ENCODE results near the gene CEP120.
"Not testable (repeated sequence)": the region's sequence is repeated elsewhere in the genome, so short reads cannot be mapped to it uniquely, and the experiment has no call there.

The CEP120 gene

DNA sequence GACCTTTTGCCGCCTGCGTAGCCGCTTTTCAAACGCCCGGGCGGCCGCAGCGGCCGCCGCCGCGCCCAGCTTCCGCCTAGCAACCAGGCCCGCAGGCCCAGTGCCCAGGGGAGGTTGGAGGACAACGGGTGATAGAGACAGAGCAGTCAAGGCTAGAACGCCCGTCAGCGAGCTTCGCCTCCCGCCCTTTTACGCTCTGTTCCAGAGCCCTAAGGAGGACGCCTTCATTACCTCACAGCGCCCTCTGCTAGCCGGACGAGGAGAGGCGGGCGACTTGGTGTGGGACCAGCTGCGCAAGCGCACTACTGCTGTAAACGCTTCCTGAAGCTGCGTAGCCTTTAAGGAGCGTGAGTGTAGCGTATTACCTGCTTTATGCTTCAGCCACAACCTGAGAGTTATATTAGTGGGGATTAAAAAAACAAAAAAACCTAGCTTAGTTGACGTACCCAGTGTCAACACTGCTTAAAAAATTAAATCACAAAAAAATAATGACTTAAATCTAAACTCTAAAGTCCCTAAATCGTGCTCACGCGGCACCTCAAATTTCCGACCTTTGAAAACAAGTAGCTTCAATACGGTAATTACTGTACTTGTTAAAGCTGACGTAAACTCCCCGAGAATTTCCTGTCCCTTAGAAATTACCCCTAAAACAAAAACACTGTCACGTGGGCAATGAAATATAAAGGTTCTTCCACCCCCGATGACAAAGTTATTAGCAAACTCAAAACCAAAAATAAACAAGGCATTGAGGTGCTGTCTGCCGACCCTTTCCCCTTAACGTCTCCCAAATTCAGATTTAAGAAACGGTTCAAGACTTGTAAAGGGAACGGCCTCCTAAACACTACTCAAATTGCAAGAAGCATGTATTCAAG, at the start of gene CEP120:
CEP120 (minus strand) TSS at position 126 of the 872 bp plus-strand sequence. CDS start 405 bp downstream, outside the sequence.
- TF ChIP-seq, protein P1, sequence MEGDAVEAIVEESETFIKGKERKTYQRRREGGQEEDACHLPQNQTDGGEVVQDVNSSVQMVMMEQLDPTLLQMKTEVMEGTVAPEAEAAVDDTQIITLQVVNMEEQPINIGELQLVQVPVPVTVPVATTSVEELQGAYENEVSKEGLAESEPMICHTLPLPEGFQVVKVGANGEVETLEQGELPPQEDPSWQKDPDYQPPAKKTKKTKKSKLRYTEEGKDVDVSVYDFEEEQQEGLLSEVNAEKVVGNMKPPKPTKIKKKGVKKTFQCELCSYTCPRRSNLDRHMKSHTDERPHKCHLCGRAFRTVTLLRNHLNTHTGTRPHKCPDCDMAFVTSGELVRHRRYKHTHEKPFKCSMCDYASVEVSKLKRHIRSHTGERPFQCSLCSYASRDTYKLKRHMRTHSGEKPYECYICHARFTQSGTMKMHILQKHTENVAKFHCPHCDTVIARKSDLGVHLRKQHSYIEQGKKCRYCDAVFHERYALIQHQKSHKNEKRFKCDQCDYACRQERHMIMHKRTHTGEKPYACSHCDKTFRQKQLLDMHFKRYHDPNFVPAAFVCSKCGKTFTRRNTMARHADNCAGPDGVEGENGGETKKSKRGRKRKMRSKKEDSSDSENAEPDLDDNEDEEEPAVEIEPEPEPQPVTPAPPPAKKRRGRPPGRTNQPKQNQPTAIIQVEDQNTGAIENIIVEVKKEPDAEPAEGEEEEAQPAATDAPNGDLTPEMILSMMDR (IDR thresholded peaks at IDR 0.05; ENCODE audit: extremely low read depth, missing control alignments): peak; percentile 90
- DNase-seq (ENCODE audit: low spot score): peak; percentile 97

DNA sequence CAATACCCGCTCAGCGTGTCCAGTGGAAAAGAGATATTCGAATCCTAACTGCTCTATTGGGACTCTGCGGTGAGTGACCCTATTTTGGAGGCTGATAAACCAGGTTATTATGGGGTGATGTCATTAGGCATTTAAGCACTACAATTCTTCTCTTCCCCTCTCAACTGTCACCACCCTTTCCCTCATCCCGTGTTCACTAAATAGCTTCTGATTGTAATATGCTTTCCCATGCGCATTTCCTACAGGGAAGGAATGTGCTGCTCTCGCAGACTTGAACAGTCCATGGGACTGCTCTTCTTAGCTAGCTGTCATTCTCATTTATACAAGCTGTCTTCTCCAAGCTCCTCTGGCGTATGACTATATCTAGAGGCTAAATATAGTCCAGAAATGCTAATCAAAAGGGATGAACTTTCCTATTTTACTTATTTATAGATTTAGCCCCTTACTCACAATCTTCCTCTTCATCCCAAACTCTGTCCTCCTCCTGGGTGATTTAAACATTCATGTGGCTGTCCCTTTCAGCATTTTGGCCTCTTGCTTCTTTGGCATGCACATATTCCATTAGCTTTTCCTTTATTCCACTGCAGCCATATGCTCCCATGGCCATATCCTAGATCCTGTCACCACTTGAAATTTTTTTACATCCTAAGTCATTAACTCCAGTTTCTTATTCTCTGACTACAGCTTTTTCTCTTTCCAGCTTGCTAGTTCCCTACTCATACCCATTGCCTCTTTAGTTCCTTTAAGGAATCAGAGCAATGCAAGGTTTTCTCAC, 49.1 kb upstream of the CEP120 start:
- TF ChIP-seq, protein P1 (IDR thresholded peaks at IDR 0.05; ENCODE audit: extremely low read depth, missing control alignments): no peak
- no peak for DNase-seq (ENCODE audit: low spot score)

DNA sequence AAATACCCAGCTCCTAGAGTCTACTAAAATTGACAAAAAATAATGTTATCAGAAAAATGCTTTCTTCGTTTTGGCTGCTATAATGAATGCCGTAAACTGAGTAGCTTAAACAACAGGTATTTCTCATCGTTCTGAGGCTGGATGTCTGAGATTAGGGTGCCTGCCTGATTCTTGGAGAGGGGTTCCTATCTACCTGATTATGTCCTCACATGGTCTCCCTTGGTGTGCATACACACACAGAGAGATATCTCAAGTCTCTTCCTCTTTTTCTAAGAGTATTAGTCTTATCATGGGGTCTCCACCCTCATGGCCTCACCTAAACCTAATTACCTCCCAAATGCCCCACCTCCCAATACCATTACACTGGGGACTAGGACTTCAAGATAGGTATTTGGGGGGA, 48.2 kb upstream of the CEP120 start:
- no peak for DNase-seq (ENCODE audit: low spot score)
- TF ChIP-seq, protein P1 (IDR thresholded peaks at IDR 0.05; ENCODE audit: extremely low read depth, missing control alignments): no peak

DNA sequence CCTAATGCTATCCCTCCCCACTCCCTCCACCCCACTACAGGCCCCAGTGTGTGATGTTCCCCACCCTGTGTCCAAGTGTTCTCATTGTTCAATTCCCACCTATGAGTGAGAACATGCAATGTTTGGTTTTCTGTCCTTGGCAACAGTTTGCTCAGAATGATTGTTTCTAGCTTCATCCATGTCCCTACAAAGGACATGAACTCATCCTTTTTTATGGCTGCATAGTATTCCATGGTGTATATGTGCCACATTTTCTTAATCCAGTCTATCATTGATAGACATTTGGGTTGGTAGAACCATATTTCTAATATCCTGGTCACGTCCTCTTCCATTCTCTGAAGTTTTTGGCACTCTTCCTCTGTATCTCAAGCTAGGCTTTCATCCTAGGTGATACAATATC, 43.6 kb upstream of the CEP120 start:
- not testable (repeated sequence) for DNase-seq (ENCODE audit: low spot score)

DNA sequence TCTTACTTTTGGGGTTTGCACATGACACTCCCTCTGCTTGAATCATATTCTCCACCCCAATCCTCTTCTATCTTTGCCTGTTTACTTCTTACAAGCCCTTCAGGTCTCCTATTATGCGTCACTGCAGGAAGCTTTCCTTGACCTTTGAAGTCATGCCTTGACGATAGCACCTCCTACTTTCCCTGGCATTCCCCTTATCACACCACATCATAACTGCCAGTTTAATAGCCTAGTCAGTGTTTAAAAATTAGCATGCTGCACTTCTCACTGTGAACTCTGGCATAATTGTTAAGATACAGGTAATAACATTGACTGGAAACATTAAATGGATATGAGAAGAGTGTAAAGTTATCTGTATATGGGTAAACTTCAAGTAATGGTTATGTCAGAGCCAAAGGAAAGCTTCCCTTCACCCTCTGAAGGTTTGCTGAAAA, 37.1 kb upstream of the CEP120 start:
- TF ChIP-seq, protein P1 (IDR thresholded peaks at IDR 0.05; ENCODE audit: extremely low read depth, missing control alignments): no peak

DNA sequence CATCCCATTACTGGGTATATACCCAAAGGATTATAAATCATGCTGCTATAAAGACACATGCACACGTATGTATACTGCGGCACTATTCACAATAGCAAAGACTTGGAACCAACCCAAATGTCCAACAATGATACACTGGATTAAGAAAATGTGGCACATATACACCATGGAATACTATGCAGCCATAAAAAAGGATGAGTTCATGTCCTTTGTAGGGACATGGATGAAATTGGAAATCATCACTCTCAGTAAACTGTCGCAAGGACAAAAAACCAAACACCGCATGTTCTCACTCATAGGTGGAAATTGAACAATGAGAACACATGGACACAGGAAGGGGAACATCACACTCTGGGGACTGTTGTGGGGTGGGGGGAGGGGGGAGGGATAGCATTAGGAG, 35.8 kb upstream of the CEP120 start:
- DNase-seq (ENCODE audit: low spot score): not testable (repeated sequence)

More for the DNA sequence above, 37.1 kb upstream of the CEP120 start:
- DNase-seq (ENCODE audit: low spot score): no peak

DNA sequence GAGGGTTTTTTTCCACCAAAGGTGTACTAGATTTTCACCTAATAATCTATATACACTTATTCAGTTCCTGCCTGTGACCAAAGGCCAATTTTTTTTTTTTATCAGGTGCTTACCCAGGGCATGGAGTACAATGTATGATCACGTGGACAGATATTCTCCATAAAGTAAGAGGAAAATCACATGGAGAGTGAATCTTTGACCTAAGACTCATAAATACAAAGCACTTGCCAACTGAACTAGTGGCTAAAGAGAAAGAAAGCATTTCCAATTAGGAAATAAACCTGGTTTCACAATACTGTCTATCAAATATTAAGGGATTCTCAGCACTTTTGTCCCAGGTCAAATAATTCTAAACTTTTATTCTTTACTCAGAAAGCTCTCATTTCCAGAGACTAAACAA, 33.0 kb upstream of the CEP120 start:
- TF ChIP-seq, protein P1 (IDR thresholded peaks at IDR 0.05; ENCODE audit: extremely low read depth, missing control alignments): no peak
- no peak for DNase-seq (ENCODE audit: low spot score)

DNA sequence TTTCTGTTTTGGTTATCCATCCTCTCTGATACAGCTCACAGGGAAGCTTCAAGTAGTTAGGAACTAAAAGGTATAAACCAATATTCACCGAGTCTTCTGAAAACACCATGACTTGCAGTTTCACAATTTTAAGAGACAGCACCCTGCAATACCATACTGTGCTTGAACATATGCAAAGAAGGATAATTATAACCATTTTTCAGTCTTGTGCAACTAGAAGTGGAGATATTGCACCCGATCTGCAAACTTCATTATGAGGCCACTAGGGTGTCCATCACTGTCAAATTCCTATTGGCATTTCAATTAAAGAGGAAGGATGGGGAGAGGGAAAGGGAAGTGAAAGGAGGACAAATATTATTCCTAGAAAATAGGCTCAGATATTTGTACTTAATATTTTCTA, 32.4 kb upstream of the CEP120 start:
- TF ChIP-seq, protein P1 (IDR thresholded peaks at IDR 0.05; ENCODE audit: extremely low read depth, missing control alignments): no peak
- DNase-seq (ENCODE audit: low spot score): peak; percentile 23
